K562 (cell line): ENCODE measurements around the gene AK2. TPM values are rescaled to one million over a fixed set of nuclear protein-coding genes. Genes with fewer than 3 reads are reported as not detected.

Experiments
- ELF4 ChIP-seq: fragments of 450-650 bp; formaldehyde crosslinking; IDR thresholded peaks from 2 replicates; pipeline ENCODE4 v1.4.0; 2022; ENCODE audit warnings: missing genetic modification characterization
- ERF ChIP-seq: fragments of 450-650 bp; formaldehyde crosslinking; IDR thresholded peaks from 2 replicates; pipeline ENCODE4 v1.4.0; 2020; ENCODE audit warnings: mild to moderate bottlenecking, mixed read lengths
- FOXK2 ChIP-seq, 2 experiments: fragments of 450-650 bp; IDR thresholded peaks in 1 of 2; conservative IDR thresholded peaks in 1 of 2; 2 replicates each; pipeline ENCODE4 v1.6.1; 2016; ENCODE audit warnings: low read depth in 2 of 2, mild to moderate bottlenecking in 1 of 2
- HNRNPH1 ChIP-seq: fragments of 200-400 bp; formaldehyde crosslinking; optimal IDR thresholded peaks from 2 replicates; pipeline ENCODE3; 2017; ENCODE audit warnings: low read depth, mild to moderate bottlenecking, low read length, moderate library complexity
- NEUROD1 ChIP-seq: fragments of 150-350 bp; IDR thresholded peaks from 2 replicates; pipeline ENCODE4 v1.6.1; 2014; ENCODE audit warnings: borderline replicate concordance, low read length, low read depth; ENCODE audit not compliant: partially characterized antibody
- NR4A1 ChIP-seq, 2 experiments: fragments of 250-450 bp in 1 of 2; fragments of 450-650 bp in 1 of 2; sonication (Bioruptor Pico) in 1 of 2; IDR thresholded peaks; 2 replicates each; pipeline versions ENCODE4 v1.4.0 to v1.6.1; 2016 to 2020; ENCODE audit warnings: mild to moderate bottlenecking in 2 of 2, missing compliant biosample characterization in 1 of 2, missing genetic modification characterization in 1 of 2, moderate library complexity in 1 of 2
- PHB ChIP-seq: fragments of 250-450 bp; sonication (Bioruptor Pico); IDR thresholded peaks from 2 replicates; pipeline ENCODE4 v1.5.0; 2021
- RHOXF2B ChIP-seq: fragments of 250-450 bp; sonication (Bioruptor Pico); conservative IDR thresholded peaks from 2 replicates; pipeline ENCODE4 v1.5.1; 2021
- TEAD1 ChIP-seq, 2 experiments: fragments of 450-650 bp in 1 of 2; sonication (generic) in 1 of 2; formaldehyde crosslinking; IDR thresholded peaks; 2 replicates each; pipeline versions ENCODE4 v1.4.0 to v1.8.0; 2020 to 2022; ENCODE audit warnings: mild to moderate bottlenecking in 2 of 2, missing genetic modification reagents in 1 of 2
- ZNF133 ChIP-seq: fragments of 250-450 bp; sonication (Bioruptor Pico); IDR thresholded peaks from 2 replicates; pipeline ENCODE4 v1.4.0; 2020; ENCODE audit warnings: mild to moderate bottlenecking
- ZNF134 ChIP-seq: fragments of 250-450 bp; sonication (Bioruptor Pico); conservative IDR thresholded peaks from 2 replicates; pipeline ENCODE4 v1.4.0; 2020
- polyA plus RNA-seq, 8 experiments: library from polyadenylated mRNA; depleted of rRNA in 4 of 8; stranded (reverse) in 5 of 8; unstranded in 3 of 8; fragments of >200 nt; fragmentation: Nextera tagmentation in 2 of 8; fragmentation: Illumina TruSeq in 1 of 8; extraction: Ambion mirVana in 2 of 8; extraction: Trizol in 1 of 8; gene quantifications; 2 replicates each; pipeline versions ENCODE4 v1.2.1 to v1.2.3, GENCODE V29; 2011 to 2014; ENCODE audit warnings: inconsistent platforms in 1 of 8, missing spikeins in 1 of 8
- total RNA-seq, 7 experiments: library from RNA; depleted of rRNA in 6 of 7; stranded (reverse); fragments of >200 nt in 6 of 7; fragmentation: Illumina TruSeq in 2 of 7; extraction: Trizol in 2 of 7; gene quantifications; 2 replicates each; pipeline versions ENCODE4 v1.2.1 to v1.2.3, GENCODE V29; 2011 to 2021; ENCODE audit warnings: low replicate concordance in 1 of 7
- TF ChIP-seq, protein P1 (sequence below), 2 experiments: fragments of 450-650 bp; conservative IDR thresholded peaks; 2 replicates each; pipeline ENCODE4 v1.6.1; 2017; ENCODE audit warnings: mild to moderate bottlenecking in 2 of 2, moderate library complexity in 2 of 2
- TF ChIP-seq, protein P2 (sequence below), 3 experiments: fragments of 200-800 bp in 1 of 3; sonication (Bioruptor generic) in 1 of 3; sonication (generic) in 1 of 3; formaldehyde crosslinking in 1 of 3; IDR thresholded peaks; 2 replicates each; pipeline versions ENCODE4 v1.6.1 to v1.8.0; 2016 to 2022; ENCODE audit warnings: mild to moderate bottlenecking in 2 of 3, missing compliant biosample characterization in 2 of 3, missing genetic modification characterization in 2 of 3, missing genetic modification reagents in 1 of 3
- TF ChIP-seq, protein P3 (sequence below): fragments of 250-450 bp; sonication (Bioruptor Pico); IDR thresholded peaks from 2 replicates; pipeline ENCODE4 v1.4.0; 2020
- TF ChIP-seq, protein P4 (sequence below): sonication (generic); formaldehyde crosslinking; IDR thresholded peaks from 2 replicates; pipeline ENCODE4 v1.8.0; 2022; ENCODE audit warnings: missing genetic modification reagents, mild to moderate bottlenecking, moderate library complexity, borderline replicate concordance

The AK2 gene
- total and polyA plus RNA-seq, 9 of the 15 experiments (the other 6 are each of a cell fraction or from before 2014, with no cell fraction given): 105 to 1,050 (median 509) TPM

DNA sequence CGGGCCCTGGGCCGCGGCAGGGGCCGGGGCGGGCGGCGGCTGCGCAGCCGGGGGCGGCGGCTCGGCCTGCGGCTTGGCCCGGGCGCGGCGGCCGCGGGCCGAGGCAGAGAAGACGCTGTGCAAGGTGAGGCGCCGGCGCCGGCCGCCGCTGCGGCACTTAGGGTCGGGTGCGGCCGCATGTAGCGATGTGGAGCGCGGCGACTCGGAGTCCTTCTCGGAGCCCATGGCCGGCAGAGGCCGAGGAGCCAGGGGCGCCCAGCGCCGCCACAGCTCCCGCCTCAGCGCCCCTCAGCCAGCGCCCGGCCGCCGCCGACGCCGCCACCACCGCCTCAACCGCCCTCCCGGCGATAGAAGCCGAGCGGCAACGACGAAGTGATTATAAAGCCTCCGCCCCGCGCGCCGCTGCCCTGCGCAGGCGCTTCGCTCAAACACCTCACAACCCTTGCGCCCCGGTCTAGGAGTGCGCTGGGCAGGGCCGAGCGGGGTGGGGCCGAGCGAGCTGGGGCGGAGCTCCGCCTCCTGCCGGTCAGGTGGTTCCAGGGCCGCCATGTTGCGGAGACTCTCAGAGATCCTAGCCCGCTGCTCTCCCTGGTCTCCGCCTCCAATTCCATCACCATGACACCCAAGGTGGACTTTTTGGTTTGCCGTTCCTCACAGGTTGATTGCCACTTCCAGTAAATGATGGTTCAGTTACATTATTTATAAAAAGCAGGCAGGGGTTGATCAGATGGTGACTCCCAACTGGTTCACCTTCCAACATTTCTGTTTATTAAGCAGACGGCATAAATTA lies 72.0 kb downstream of the AK2 start, which contains the start of gene RNF19B (continued):
- TF ChIP-seq HNRNPH1 (no peak), NR4A1 (CRISPR knock-in tag; IDR thresholded peaks at IDR 0.05) (0 out of 2 replicates have a peak, but pooled peaks have one; percentile 25), NR4A1 (tag; IDR thresholded peaks at IDR 0.05) (no peak), ELF4 (CRISPR knock-in tag) (no peak), RHOXF2B (CRISPR knock-in tag) (0 out of 2 replicates have a peak, but pooled peaks have one; percentile 24), PHB (peak; percentile 80; the same call in 1 of the 2 replicates), ZNF134 (CRISPR knock-in tag) (no peak), ZNF133 (CRISPR knock-in tag) (0 out of 2 replicates have a peak, but pooled peaks have one; percentile 34), NEUROD1 (no peak), ERF (peak; percentile 90), TEAD1 (CRISPR knock-in tag; IDR thresholded peaks at IDR 0.05) (peak in 1 of 2 experiments; percentile 69; a peak in 1 of 4 replicates), FOXK2 (conservative IDR thresholded peaks at IDR 0.05 in 1 of 2, IDR thresholded peaks at IDR 0.05 in 1 of 2; ENCODE audit: low read depth in 2 of 2) (peak; percentile 90 to 93)
- TF ChIP-seq, protein P1, sequence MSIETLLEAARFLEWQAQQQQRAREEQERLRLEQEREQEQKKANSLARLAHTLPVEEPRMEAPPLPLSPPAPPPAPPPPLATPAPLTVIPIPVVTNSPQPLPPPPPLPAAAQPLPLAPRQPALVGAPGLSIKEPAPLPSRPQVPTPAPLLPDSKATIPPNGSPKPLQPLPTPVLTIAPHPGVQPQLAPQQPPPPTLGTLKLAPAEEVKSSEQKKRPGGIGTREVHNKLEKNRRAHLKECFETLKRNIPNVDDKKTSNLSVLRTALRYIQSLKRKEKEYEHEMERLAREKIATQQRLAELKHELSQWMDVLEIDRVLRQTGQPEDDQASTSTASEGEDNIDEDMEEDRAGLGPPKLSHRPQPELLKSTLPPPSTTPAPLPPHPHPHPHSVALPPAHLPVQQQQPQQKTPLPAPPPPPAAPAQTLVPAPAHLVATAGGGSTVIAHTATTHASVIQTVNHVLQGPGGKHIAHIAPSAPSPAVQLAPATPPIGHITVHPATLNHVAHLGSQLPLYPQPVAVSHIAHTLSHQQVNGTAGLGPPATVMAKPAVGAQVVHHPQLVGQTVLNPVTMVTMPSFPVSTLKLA (conservative IDR thresholded peaks at IDR 0.05): peak in 1 of 2 experiments; percentile 52; a peak in 2 of 4 replicates
- TF ChIP-seq, protein P2, sequence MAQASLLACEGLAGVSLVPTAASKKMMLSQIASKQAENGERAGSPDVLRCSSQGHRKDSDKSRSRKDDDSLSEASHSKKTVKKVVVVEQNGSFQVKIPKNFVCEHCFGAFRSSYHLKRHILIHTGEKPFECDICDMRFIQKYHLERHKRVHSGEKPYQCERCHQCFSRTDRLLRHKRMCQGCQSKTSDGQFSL (CRISPR knock-in tag; IDR thresholded peaks at IDR 0.05): no peak; the same call in 1 of the 2 replicates
- TF ChIP-seq, protein P2 (tag; IDR thresholded peaks at IDR 0.05): no peak
- TF ChIP-seq, protein P3, sequence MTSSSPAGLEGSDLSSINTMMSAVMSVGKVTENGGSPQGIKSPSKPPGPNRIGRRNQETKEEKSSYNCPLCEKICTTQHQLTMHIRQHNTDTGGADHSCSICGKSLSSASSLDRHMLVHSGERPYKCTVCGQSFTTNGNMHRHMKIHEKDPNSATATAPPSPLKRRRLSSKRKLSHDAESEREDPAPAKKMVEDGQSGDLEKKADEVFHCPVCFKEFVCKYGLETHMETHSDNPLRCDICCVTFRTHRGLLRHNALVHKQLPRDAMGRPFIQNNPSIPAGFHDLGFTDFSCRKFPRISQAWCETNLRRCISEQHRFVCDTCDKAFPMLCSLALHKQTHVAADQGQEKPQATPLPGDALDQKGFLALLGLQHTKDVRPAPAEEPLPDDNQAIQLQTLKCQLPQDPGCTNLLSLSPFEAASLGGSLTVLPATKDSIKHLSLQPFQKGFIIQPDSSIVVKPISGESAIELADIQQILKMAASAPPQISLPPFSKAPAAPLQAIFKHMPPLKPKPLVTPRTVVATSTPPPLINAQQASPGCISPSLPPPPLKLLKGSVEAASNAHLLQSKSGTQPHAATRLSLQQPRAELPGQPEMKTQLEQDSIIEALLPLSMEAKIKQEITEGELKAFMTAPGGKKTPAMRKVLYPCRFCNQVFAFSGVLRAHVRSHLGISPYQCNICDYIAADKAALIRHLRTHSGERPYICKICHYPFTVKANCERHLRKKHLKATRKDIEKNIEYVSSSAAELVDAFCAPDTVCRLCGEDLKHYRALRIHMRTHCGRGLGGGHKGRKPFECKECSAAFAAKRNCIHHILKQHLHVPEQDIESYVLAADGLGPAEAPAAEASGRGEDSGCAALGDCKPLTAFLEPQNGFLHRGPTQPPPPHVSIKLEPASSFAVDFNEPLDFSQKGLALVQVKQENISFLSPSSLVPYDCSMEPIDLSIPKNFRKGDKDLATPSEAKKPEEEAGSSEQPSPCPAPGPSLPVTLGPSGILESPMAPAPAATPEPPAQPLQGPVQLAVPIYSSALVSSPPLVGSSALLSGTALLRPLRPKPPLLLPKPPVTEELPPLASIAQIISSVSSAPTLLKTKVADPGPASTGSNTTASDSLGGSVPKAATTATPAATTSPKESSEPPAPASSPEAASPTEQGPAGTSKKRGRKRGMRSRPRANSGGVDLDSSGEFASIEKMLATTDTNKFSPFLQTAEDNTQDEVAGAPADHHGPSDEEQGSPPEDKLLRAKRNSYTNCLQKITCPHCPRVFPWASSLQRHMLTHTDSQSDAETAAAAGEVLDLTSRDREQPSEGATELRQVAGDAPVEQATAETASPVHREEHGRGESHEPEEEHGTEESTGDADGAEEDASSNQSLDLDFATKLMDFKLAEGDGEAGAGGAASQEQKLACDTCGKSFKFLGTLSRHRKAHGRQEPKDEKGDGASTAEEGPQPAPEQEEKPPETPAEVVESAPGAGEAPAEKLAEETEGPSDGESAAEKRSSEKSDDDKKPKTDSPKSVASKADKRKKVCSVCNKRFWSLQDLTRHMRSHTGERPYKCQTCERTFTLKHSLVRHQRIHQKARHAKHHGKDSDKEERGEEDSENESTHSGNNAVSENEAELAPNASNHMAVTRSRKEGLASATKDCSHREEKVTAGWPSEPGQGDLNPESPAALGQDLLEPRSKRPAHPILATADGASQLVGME: peak; percentile 66; the same call in 1 of the 2 replicates
- TF ChIP-seq, protein P4, sequence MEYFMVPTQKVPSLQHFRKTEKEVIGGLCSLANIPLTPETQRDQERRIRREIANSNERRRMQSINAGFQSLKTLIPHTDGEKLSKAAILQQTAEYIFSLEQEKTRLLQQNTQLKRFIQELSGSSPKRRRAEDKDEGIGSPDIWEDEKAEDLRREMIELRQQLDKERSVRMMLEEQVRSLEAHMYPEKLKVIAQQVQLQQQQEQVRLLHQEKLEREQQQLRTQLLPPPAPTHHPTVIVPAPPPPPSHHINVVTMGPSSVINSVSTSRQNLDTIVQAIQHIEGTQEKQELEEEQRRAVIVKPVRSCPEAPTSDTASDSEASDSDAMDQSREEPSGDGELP (CRISPR knock-in tag): peak; percentile 88
